GM19467 (cell line): ENCODE results near the gene PIF1.

Experiments
- ATAC-seq: cut with Tn5 transposase; IDR thresholded peaks from one replicate; pipeline ENCODE4 v1.9.1; 2021; ENCODE audit warnings: mild to moderate bottlenecking, moderate library complexity; ENCODE audit not compliant: unreplicated experiment

PIF1 gene

DNA sequence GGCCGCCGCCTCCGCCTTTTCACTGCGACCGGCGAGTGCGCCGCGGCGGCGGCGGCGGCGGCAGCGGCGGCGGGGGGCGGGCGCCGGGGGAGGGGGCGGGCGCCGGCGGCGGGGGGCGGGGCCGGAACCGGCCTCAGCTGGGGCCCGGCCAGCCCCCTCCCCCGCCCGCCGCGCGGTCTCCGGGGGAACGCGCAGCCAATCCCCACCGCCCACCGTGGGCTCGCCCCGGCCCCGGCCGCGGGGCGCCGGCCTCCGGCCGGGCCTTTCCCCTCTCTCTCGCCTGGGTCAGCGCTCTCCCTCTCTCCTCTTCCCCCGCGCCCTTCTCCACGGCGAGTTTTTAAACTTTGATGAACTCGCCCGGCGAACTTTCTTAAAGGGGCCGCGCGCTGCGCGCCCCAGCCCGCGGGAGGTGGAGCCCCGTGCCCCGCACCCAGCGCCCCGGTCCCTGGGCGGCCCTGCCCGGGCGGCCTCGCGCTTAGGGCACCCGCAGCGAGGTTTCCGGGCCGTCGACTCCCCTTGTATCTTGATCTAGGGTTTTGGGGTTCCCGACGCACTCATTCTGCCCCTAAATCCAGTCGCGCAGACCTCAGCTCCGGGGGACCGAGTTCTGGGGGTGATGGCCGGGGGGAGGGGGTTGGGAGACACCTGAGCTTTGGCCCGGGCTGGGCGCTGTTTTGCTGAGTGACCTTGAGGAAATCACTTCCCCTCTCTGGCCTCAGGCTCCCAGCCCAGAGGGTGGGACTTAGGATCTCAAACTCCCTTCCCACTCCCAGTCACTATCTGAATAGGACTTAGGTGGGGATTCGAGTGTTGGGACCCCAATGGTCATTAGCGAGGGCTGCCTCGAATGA lies 49.7 kb downstream of the PIF1 start, which contains the start of gene RBPMS2:
TSS of gene RBPMS2 (minus strand) at position 39 of the 851 bp plus-strand sequence. CDS start 270 bp downstream, outside the sequence.
- no peak for ATAC-seq

- no peak for ATAC-seq
Measured at GRCh38 chr15:64774629-64775493, 50.6 kb downstream of the PIF1 start.

- ATAC-seq, result no peak
Measured at GRCh38 chr15:64774037-64774628, 51.3 kb downstream of the PIF1 start.

DNA sequence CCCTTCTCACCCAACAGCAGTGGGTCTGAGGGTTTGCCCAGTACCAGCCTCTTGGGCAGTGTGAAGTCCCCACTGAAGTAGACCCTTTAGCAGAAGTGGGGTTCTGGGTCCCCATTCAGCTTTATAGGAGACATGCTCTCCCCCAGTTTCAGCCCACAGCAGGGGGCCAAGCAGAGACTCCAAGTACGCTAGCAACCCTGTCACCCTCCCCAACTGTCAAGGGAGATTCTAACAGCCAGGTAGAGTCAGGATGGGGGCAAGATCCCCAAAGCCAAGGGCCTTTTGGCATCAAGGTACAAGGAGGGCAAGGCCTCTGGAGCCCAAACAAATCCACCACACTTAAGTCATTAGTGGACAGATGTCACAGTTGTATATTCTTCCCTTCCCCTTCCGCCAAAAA lies 51.8 kb downstream of the PIF1 start:
- no peak for ATAC-seq

GRCh38 chr15:64772964-64773363 lies 52.5 kb downstream of the PIF1 start:
- ATAC-seq, result no peak

GRCh38 chr15:64772488-64772887 lies 53.0 kb downstream of the PIF1 start:
- ATAC-seq, result no peak

DNA sequence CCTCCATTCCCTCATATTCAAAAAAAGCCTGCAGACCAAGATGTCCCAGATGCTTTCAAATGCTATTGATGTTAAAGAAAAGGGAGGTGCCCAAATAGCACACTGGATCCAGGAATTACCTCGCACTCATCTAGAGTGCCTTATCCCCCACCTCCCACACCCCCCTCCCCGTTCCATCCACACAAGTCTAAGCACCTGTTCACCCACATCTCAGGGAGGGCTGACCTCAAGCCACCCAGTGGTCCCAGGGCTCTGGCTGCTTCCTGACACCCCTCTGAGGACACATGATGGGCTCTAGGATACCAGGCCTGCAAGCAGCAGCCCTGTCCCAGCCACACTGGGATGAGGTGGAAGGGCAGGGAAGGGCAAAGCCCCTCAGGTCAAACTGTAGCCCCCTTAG lies 54.8 kb downstream of the PIF1 start:
- ATAC-seq, result no peak

DNA sequence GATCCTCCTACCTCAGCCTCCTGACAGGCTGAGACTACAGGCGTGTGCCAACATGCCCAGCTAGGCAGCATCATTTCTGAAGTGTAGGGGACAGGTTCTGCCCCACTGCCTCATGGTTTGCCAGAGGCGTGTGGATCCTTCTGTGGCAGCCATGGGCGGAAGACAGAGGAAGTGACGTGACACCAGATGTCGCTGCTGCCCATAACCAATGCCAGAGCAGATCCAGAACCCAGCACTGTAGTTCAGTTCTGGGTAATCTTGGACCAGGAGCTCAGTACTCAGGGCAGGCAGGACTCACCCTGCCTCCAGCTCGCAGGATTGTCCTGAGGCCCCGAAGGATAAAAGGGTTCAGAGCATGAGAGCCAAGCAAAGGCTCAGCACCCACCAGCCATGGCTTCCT lies 58.2 kb downstream of the PIF1 start:
- ATAC-seq, result no peak

DNA sequence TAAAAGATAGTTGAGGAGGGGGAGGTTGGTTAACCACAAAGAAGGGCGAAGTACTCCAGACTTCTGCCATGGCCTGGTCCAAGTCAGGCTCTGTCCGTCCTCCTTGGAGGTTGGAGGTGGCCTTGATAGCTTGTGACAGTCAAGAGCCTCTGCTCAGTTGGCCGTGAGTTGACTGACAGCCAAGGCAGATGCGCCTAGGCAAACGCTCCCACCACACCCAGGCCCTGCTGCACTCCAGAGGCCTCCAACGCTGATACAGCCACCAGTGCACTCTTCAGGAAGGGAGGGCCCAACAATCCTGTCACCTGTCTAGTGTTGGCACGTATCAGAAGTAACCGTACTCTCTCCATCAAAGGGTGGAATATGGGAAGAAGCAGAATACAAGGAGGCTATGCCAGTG lies 59.4 kb downstream of the PIF1 start:
- ATAC-seq, result no peak
